Measurements from ENCODE around the gene TUB.
A peak's percentile ranks its signal among the peaks of the same experiment; 100 is the strongest.

The TUB gene

GRCh38 chr11:8080674-8081590, at the start of gene TUB:
TUB (plus strand) TSS chr11:8081211; CDS start chr11:8081511, 300 bp downstream.
- DNase-seq (ENCODE audit: low read depth in 2 of 3, low spot score in 2 of 3), result no peak

GRCh38 chr11:8031248-8032115, 49.5 kb upstream of the TUB start:
- no peak for DNase-seq (ENCODE audit: low read depth in 2 of 3, low spot score in 2 of 3)

- DNase-seq (ENCODE audit: low read depth in 2 of 3, low spot score in 2 of 3), result no peak
These were observed 48.9 kb upstream of the TUB start for GRCh38 chr11:8032122-8032521.

- no peak for DNase-seq (ENCODE audit: low read depth in 2 of 3, low spot score in 2 of 3)
These were observed 48.3 kb upstream of the TUB start for GRCh38 chr11:8032576-8033304.

- DNase-seq (ENCODE audit: low read depth in 2 of 3, low spot score in 2 of 3), result peak in 2 of 3 experiments; percentile 30 to 33
These were observed 47.5 kb upstream of the TUB start for GRCh38 chr11:8033305-8034105.

GRCh38 chr11:8034106-8034585, 46.9 kb upstream of the TUB start:
- DNase-seq (ENCODE audit: low read depth in 2 of 3, low spot score in 2 of 3), result no peak

- DNase-seq (ENCODE audit: low read depth in 2 of 3, low spot score in 2 of 3), result no peak
These were observed 46.3 kb upstream of the TUB start for GRCh38 chr11:8034604-8035190.

GRCh38 chr11:8035200-8035855, 45.7 kb upstream of the TUB start:
- DNase-seq (ENCODE audit: low read depth in 2 of 3, low spot score in 2 of 3), result no peak

- DNase-seq (ENCODE audit: low read depth in 2 of 3, low spot score in 2 of 3), result no peak
These were observed 44.8 kb upstream of the TUB start for GRCh38 chr11:8036002-8036802.

GRCh38 chr11:8036986-8037385, 44.0 kb upstream of the TUB start:
- no peak for DNase-seq (ENCODE audit: low read depth in 2 of 3, low spot score in 2 of 3)

- no peak for DNase-seq (ENCODE audit: low read depth in 2 of 3, low spot score in 2 of 3)
These were observed 42.6 kb upstream of the TUB start for GRCh38 chr11:8038393-8038792.

- no peak for DNase-seq (ENCODE audit: low read depth in 2 of 3, low spot score in 2 of 3)
These were observed 42.0 kb upstream of the TUB start for GRCh38 chr11:8038811-8039529.

GRCh38 chr11:8039530-8040260, 41.3 kb upstream of the TUB start:
- DNase-seq (ENCODE audit: low read depth in 2 of 3, low spot score in 2 of 3), result no peak

- no peak for DNase-seq (ENCODE audit: low read depth in 2 of 3, low spot score in 2 of 3)
These were observed 40.6 kb upstream of the TUB start for GRCh38 chr11:8040261-8040920.

GRCh38 chr11:8040921-8041285, 40.1 kb upstream of the TUB start:
- DNase-seq (ENCODE audit: low read depth in 2 of 3, low spot score in 2 of 3), result no peak

- DNase-seq (ENCODE audit: low read depth in 2 of 3, low spot score in 2 of 3), result no peak
These were observed 39.4 kb upstream of the TUB start for GRCh38 chr11:8041576-8041975.

GRCh38 chr11:8043756-8044155, 37.3 kb upstream of the TUB start:
- no peak for DNase-seq (ENCODE audit: low read depth in 2 of 3, low spot score in 2 of 3)
